Measurements from ENCODE around the gene FGFR3.
"Not testable (repeated sequence)": the region's sequence is repeated elsewhere in the genome, so short reads cannot be mapped to it uniquely, and the experiment has no call there.

Gene FGFR3

DNA sequence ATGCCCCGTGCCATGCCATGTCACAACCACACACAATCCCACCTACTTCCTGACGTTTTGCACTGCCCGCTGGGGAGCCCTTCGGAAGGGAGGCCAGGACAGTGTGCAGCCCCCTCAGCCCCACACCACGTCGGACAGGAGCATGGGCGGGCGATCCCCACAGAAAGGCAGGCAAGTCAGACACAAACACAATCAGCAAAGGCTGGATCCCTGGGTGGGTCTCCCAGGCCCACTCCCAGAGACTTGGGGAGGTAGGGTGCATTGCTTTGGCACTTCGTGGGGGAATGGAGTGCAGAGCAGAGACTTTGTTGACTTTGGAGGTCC, 48.8 kb downstream of the FGFR3 start:
- TF ChIP-seq, protein P1, sequence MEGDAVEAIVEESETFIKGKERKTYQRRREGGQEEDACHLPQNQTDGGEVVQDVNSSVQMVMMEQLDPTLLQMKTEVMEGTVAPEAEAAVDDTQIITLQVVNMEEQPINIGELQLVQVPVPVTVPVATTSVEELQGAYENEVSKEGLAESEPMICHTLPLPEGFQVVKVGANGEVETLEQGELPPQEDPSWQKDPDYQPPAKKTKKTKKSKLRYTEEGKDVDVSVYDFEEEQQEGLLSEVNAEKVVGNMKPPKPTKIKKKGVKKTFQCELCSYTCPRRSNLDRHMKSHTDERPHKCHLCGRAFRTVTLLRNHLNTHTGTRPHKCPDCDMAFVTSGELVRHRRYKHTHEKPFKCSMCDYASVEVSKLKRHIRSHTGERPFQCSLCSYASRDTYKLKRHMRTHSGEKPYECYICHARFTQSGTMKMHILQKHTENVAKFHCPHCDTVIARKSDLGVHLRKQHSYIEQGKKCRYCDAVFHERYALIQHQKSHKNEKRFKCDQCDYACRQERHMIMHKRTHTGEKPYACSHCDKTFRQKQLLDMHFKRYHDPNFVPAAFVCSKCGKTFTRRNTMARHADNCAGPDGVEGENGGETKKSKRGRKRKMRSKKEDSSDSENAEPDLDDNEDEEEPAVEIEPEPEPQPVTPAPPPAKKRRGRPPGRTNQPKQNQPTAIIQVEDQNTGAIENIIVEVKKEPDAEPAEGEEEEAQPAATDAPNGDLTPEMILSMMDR (IDR thresholded peaks at IDR 0.05) = no peak
- Histone ChIP-seq H3K27me3 (no peaks in the 10 kb centered on the region), H3K27ac (no peak overlapping the region), H3K9me3 (no peaks in the 10 kb centered on the region), H3K4me3 (no peak overlapping the region), H3K36me3 (peaks cover 59 to 84% (median 64%) of the 10 kb centered on the region in 3 donors), H3K4me1 (peaks cover 0 to 17% (median 0%) of the 10 kb centered on the region in 4 donors)
- no peak for DNase-seq
- intact Hi-C loops (cut with DNase I; ENCODE audit: low total_unique reads) = no loop called here

DNA sequence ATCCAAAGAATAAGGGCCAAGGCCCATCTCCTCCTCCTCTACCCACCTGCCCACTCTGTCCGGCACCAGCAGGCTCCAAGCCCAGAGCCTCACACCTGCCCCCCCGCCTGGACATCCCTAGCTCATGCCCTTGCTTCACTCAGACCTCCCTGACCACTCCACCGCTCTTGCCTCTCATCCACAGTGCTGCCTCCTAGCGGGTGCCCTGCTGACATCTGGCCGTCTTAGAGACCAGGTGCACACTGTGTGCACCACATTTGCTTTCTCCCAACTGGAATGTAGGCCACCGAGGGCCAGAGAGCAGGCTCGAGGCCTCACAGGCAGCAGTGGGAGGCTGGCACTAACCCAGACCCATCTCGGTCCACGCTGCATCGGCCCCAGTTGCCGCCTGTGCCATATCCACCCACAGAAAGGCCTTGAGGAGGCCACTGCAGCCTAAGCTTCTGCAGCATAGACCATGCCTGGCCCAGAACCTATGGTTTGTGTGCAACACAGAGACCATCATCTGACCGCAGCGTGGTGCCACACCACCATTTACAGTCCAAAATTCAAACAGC, 49.3 kb downstream of the FGFR3 start:
- H3K36me3 ChIP-seq = peaks cover 64 to 84% (median 64%) of the 10 kb centered on the region in 3 donors
- DNase-seq = no peak
- no peak overlapping the region for H3K27ac ChIP-seq

GRCh38 chr4:1842993-1843448, 49.9 kb downstream of the FGFR3 start:
- TF ChIP-seq, protein P1 (IDR thresholded peaks at IDR 0.05) = no peak
- peaks cover 0 to 17% (median 0%) of the 10 kb centered on the region in 4 donors for H3K4me1 ChIP-seq
- peaks cover 61 to 84% (median 63%) of the 10 kb centered on the region in 3 donors for H3K36me3 ChIP-seq
- H3K27ac ChIP-seq = no peak overlapping the region
- intact Hi-C loops (cut with DNase I; ENCODE audit: low total_unique reads) = no loop called here
- no peaks in the 10 kb centered on the region for H3K27me3 ChIP-seq
- DNase-seq = no peak
- H3K4me3 ChIP-seq = no peak overlapping the region
- H3K9me3 ChIP-seq = no peaks in the 10 kb centered on the region

More for the DNA sequence above, 49.3 kb downstream of the FGFR3 start:
- no peaks in the 10 kb centered on the region for H3K27me3 ChIP-seq
- TF ChIP-seq, protein P1 (IDR thresholded peaks at IDR 0.05) = no peak
- peaks cover 0 to 17% (median 0%) of the 10 kb centered on the region in 4 donors for H3K4me1 ChIP-seq
- no peaks in the 10 kb centered on the region for H3K9me3 ChIP-seq
- intact Hi-C loops (cut with DNase I; ENCODE audit: low total_unique reads) = no loop called here
- H3K4me3 ChIP-seq = no peak overlapping the region

DNA sequence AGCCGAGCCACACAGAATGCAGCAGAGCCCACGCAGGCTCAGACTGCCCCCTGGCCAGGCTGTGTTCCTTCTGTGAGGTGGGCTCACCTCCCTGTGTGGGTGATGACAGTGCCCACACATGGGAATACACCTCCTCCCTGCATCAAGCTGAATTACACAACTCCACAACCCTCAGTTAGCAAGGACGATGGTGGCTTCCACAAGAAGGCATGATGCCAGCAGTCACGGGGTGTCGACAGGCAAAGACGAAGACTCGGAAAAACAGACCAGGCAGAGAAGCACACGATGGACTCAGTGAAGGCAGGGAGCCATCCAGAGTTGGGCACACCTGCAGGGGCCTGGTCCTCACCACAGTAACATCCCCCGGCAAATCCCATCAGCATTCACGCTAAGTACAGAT, 50.8 kb downstream of the FGFR3 start:
- intact Hi-C loops (cut with DNase I; ENCODE audit: low total_unique reads) = no loop called here
- peak; percentile 55 to 76 for DNase-seq
- TF ChIP-seq, protein P1 (IDR thresholded peaks at IDR 0.05) = no peak
- H3K27me3 ChIP-seq = no peaks in the 10 kb centered on the region
- H3K36me3 ChIP-seq = peaks cover 53 to 80% (median 55%) of the 10 kb centered on the region in 3 donors
- no peak overlapping the region for H3K4me3 ChIP-seq
- peaks cover 0 to 17% (median 0%) of the 10 kb centered on the region in 4 donors for H3K4me1 ChIP-seq
- no peak overlapping the region for H3K27ac ChIP-seq
- H3K9me3 ChIP-seq = no peaks in the 10 kb centered on the region

- DNase-seq, H3K4me3 ChIP-seq: not testable (repeated sequence)
- H3K36me3 ChIP-seq = peaks cover 45 to 73% (median 48%) of the 10 kb centered on the region in 3 donors
Observed at GRCh38 chr4:1844618-1845017, 51.5 kb downstream of the FGFR3 start.

GRCh38 chr4:1846580-1846979, 53.5 kb downstream of the FGFR3 start:
- Histone ChIP-seq H3K4me3 (no peak overlapping the region), H3K27ac (no peak overlapping the region), H3K36me3 (peaks cover 27 to 53% (median 28%) of the 10 kb centered on the region in 3 donors), H3K9me3 (no peaks in the 10 kb centered on the region), H3K27me3 (no peaks in the 10 kb centered on the region), H3K4me1 (peaks cover 0 to 17% (median 0%) of the 10 kb centered on the region in 4 donors)
- intact Hi-C loops (cut with DNase I; ENCODE audit: low total_unique reads) = no loop called here
- TF ChIP-seq, protein P1 (IDR thresholded peaks at IDR 0.05) = no peak
- DNase-seq = no peak

More at GRCh38 chr4:1844618-1845017, 51.5 kb downstream of the FGFR3 start:
- H3K4me1 ChIP-seq = peaks cover 0 to 17% (median 0%) of the 10 kb centered on the region in 4 donors
- H3K9me3 ChIP-seq; H3K27ac ChIP-seq; intact Hi-C loops (cut with DNase I; ENCODE audit: low total_unique reads); H3K27me3 ChIP-seq: not testable (repeated sequence)

Data from tibial artery (tissue), 4 donors.